Measurements from ENCODE around the gene SCP2.

- TF ChIP-seq PKNOX1 (IDR thresholded peaks at IDR 0.05) (no peak), TARDBP (IDR thresholded peaks at IDR 0.05) (no peak), ELF4 (IDR thresholded peaks at IDR 0.05) (no peak), FOXM1 (IDR thresholded peaks at IDR 0.05; ENCODE audit: borderline replicate concordance) (no peak), FOXK2 (IDR thresholded peaks at IDR 0.05) (no peak), HDGF (IDR thresholded peaks at IDR 0.05; ENCODE audit: borderline replicate concordance) (no peak), ARNT (IDR thresholded peaks at IDR 0.05) (no peak), FOXA1 (IDR thresholded peaks at IDR 0.05) (no peak)
Observed at GRCh38 chr1:52928015-52928404, 934 bp downstream of the SCP2 start.

Measured in HEK293T (cell line).